ENCODE results near the gene ACSM6. TPM values are rescaled to one million over a fixed set of nuclear protein-coding genes. Genes with fewer than 3 reads are reported as not detected.

The ACSM6 gene
- total RNA-seq, 1 donor from 2014 or later = not detected

DNA sequence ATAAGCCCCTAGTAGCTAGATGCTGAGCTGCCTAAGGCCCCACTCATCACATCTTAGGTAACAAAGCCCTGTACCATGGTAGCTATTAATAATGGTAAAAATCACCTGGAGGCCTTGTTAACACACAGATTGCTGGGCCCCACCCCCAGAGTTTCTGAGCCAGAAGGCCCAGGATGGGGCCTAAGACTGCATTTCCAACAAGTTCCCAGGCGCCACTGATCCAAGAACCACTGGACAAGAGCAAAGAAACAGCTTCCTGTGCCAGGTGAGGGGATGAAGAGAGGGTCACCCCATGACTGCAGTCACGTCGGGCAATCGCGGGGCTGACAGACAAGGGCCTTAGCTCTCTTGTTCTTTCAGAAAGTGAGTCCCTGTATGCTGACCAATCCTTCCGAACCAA lies 46.8 kb downstream of the ACSM6 start:
- DNase-seq = no peak
- no peak for ATAC-seq (ENCODE audit: poor library complexity)
- intact Hi-C loops (cut with DNase I) = no loop called here

- ATAC-seq (ENCODE audit: poor library complexity) = peak; percentile 32
- intact Hi-C loops (cut with DNase I) = no loop called here
- DNase-seq = no peak
Measured at GRCh38 chr10:95241533-95241932, 47.5 kb downstream of the ACSM6 start.

GRCh38 chr10:95242581-95243317 lies 48.7 kb downstream of the ACSM6 start:
- ATAC-seq (ENCODE audit: poor library complexity) (no peak), DNase-seq (no peak)
- intact Hi-C loops (cut with DNase I) = no loop called here

- no peak for DNase-seq
- ATAC-seq (ENCODE audit: poor library complexity) = no peak
- intact Hi-C loops (cut with DNase I) = no loop called here
Measured at GRCh38 chr10:95243318-95243617, 49.2 kb downstream of the ACSM6 start.

- no peak for DNase-seq
- no peak for ATAC-seq (ENCODE audit: poor library complexity)
- intact Hi-C loops (cut with DNase I) = no loop called here
Measured at GRCh38 chr10:95244152-95244551, 50.1 kb downstream of the ACSM6 start.

DNA sequence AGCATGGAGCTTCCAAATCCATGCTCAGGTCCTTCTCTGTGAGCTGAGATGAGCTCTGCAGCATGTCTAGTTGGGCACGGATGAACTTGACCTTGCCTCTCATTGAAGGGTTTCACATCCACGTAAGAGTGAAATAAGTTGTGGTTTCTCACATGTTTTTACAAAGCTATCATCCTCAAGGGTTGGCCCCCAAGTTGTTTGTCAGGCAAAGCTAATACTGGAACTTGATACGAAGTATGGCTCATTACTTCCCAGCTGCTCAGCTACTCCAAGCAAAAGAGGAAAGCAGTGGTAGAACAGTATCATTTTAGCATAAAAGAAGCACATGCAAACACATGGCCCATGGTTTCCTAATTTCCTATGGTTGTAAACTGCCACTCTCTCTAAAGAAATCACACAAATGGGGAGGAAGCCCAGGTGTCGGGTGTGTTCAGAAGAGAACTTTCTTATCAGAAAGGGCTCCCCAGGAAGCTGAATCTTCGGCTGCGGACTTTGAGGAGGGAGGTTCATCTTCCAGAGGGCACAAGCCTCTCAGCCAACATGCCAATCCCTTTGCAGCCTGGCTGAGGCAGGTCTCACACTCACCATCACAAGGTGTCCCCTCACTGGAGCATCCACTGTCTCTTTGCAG lies 51.5 kb downstream of the ACSM6 start:
- intact Hi-C loops (cut with DNase I) = loop anchor here (5.0 kb wide), 2 partner anchors 47 to 117 kb away; partner anchors contain the start of gene PDLIM1
- no peak for ATAC-seq (ENCODE audit: poor library complexity)
- no peak for DNase-seq

DNA sequence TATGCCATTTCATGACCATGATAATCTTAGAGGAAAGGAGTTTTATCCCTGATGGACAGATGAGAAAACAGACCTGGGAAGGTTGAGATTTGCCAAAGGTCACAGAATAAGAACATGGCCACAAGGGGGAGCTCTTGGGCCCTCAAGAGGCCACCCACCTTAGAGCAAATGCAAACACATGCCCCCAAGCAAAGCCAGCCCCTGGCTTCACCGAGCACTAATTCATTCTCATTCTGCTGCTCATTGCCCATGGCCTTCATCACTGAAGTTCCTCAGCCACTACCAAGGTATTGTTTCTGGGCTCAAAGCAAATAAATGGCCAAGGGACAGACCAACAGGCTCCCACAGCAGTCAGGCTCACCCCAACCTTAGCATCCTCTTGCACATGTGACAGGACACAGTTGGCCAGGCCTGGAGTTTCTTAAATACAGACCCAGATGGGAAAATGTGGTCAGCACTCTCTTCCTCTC lies 52.6 kb downstream of the ACSM6 start:
- peak; percentile 59 for ATAC-seq (ENCODE audit: poor library complexity)
- intact Hi-C loops (cut with DNase I) = loop anchor here (5.0 kb wide), 2 partner anchors 46 to 116 kb away; partner anchors contain the start of gene PDLIM1
- DNase-seq = peak; percentile 76

GRCh38 chr10:95247200-95247880 lies 53.3 kb downstream of the ACSM6 start:
- ATAC-seq (ENCODE audit: poor library complexity) (no peak), DNase-seq (no peak)
- intact Hi-C loops (cut with DNase I) = loop anchor here (5.0 kb wide), 2 partner anchors 45 to 115 kb away; partner anchors contain the start of gene PDLIM1

DNA sequence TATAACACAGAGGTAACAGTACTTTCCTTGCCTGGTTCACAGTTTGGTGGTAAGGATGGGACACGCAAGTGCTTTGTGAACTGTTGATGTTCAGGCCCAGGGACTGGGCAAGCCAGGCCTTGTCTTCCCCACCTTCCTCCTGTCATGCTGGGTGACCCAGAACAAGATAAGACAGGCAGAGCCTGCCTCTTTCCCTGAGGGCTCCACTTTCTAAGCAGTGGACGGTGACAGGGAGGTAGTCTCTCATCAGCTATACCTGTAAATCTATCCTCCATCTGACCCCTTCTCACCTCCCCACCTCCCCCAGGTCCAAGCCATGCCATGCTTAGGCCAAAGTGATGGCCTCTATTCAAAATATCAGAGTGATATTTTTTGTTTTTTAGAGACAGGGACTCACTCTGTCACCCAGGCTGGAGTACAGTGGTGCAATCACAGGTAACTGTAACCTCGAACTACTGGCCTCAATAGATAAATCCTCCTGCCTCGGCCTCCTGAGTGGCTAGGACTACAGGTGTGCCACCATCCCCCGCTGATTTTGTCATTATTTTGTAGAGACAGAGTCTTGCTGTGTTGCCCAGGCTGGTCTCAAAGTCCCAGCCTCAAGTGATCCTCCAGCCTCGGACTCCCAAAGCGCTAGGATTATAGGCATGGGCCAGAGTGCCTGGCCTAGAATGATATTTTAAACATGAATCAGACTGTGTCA lies 54.0 kb downstream of the ACSM6 start:
- ATAC-seq (ENCODE audit: poor library complexity) = peak; percentile 75
- intact Hi-C loops (cut with DNase I) = loop anchor here (5.0 kb wide), 2 partner anchors 44 to 114 kb away; partner anchors contain the start of gene PDLIM1
- no peak for DNase-seq

GRCh38 chr10:95248989-95249388 lies 55.0 kb downstream of the ACSM6 start:
- ATAC-seq (ENCODE audit: poor library complexity) (peak; percentile 77), DNase-seq (peak; percentile 68)
- intact Hi-C loops (cut with DNase I) = loop anchor here (5.0 kb wide), 2 partner anchors 43 to 113 kb away; partner anchors contain the start of gene PDLIM1

DNA sequence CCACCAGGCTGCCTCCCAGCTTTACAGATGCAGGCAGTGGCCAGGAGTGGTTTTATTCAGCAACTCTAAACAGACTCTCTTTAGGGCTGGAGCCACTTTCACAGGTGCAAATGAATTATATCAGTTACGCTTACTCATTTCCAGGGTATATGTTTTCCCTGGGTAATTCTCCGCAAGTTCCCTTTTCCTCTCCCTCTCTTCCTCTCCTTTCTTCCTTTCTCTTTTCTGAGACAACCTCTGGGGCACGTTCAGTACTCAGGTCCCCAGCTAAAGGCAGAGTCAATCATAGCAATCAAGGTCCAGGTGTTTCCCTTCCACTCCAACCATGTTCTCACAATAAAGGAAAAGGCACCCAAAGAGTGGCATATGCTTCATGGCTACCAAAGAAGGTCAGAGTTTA lies 55.4 kb downstream of the ACSM6 start:
- intact Hi-C loops (cut with DNase I) = loop anchor here (5.0 kb wide), 2 partner anchors 43 to 113 kb away; partner anchors contain the start of gene PDLIM1
- no peak for ATAC-seq (ENCODE audit: poor library complexity)
- no peak for DNase-seq

DNA sequence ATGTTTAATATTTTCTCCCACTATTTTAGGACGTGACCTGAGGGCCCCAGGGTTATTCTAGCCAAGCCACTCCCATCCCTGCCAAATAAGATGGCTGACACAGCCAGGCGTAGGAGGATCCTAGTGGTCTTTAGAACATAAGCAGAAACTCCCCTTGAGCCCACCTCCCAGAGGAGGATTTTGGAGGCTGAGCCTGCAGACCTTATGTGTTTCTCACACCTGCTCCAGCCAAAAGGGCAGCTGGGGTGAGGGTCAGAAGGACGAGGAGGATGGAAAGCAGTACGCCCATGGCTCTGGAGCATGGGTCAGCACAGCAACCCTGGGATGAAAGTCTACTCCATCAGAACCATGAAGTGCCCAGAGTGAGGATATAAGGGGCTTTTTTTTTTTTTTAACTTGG lies 56.8 kb downstream of the ACSM6 start:
- DNase-seq (no peak), ATAC-seq (ENCODE audit: poor library complexity) (no peak)
- intact Hi-C loops (cut with DNase I) = no loop called here

GRCh38 chr10:95253007-95253406 lies 59.0 kb downstream of the ACSM6 start:
- no peak for ATAC-seq (ENCODE audit: poor library complexity)
- intact Hi-C loops (cut with DNase I) = no loop called here
- DNase-seq = no peak

DNA sequence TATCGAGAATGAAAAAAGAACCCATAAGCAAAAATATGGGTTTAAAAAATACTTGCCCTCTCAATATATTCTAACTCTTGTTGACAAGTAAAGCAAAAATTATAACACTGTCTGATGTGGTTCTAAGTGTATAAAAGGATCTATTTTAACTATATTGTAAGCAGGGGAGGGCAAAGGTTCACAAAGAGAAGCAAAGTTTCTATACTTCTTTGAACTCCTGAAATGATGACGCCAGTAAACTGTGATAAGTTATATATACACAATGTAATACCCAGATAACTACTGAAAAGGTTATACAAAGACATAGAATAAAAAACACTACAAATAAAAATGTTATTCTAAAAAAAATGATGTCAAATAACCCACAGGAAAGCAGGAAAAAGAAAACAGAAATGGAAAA lies 59.6 kb downstream of the ACSM6 start:
- ATAC-seq (ENCODE audit: poor library complexity) (no peak), DNase-seq (no peak)

GRCh38 chr10:95254629-95255028 lies 60.6 kb downstream of the ACSM6 start:
- intact Hi-C loops (cut with DNase I) = no loop called here
- DNase-seq = no peak
- no peak for ATAC-seq (ENCODE audit: poor library complexity)

More for the DNA sequence above, 59.6 kb downstream of the ACSM6 start:
- intact Hi-C loops (cut with DNase I) = no loop called here

DNA sequence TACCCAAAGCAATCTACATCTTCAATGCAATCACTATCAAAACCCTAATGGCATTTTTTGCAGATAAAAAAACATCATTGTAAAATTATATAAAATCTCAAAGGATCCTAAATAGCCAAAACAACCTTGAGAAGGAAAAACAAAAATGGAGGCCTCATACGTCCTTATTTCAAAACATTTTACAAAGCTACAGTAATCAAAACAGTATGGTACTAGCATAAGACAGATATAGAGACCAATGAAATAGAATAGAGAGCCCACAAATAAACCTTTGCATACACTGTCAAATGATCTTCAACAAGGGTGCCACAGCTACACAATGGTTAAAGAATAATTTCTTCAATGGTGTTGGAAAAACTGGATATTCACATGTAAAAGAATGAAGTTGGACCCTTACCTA lies 62.2 kb downstream of the ACSM6 start:
- DNase-seq (no peak), ATAC-seq (ENCODE audit: poor library complexity) (no peak)
- intact Hi-C loops (cut with DNase I) = no loop called here

DNA sequence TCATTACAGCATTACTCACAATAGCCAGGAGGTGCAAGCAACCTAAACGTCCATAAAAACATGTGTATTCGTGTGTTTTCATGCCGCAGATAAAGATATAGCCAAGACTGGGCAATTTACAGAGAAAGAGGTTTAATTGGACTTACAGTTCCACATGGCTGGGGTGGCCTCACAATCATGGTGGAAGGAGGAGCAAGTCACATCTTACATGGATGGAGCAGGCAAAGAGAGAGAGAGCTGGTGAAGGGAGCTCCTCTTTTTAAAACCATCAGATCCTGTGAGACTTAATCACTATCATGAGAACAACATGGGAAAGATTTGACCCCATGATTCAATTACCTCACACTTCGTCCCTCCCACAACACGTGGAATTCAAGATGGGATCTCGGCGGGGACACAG lies 63.8 kb downstream of the ACSM6 start:
- no peak for DNase-seq
- intact Hi-C loops (cut with DNase I) = no loop called here
- ATAC-seq (ENCODE audit: poor library complexity) = no peak

GRCh38 chr10:95260397-95260881 lies 66.4 kb downstream of the ACSM6 start:
- ATAC-seq (ENCODE audit: poor library complexity) = peak; percentile 65
- intact Hi-C loops (cut with DNase I) = no loop called here
- DNase-seq = no peak
